Activated CD8-positive, alpha-beta memory T cell treated with anti-CD3 and anti-CD28 coated beads, Interleukin-2, amount 50 U/mL, for 24 hours (primary cell): Measurements from ENCODE around the gene ZC2HC1B.
A peak's percentile ranks its signal among the peaks of the same experiment; 100 is the strongest.
"Not testable (repeated sequence)": the region's sequence is repeated elsewhere in the genome, so short reads cannot be mapped to it uniquely, and the experiment has no call there.

Experiments
- DNase-seq: peaks from one replicate; pipeline ENCODE4 v3.0.0-alpha.2; 2020; ENCODE audit errors: extremely low read depth

The ZC2HC1B gene

GRCh38 chr6:143864234-143864633 lies at the start of gene ZC2HC1B:
Gene ZC2HC1B, plus strand, starts transcription at chr6:143864474. Its CDS starts 66 bp downstream, at chr6:143864540.
- DNase-seq, result no peak

- DNase-seq, result no peak
Measured at GRCh38 chr6:143817621-143818020, 46.7 kb upstream of the ZC2HC1B start.

GRCh38 chr6:143821359-143821758 lies 42.9 kb upstream of the ZC2HC1B start:
- no peak for DNase-seq

- DNase-seq, result no peak
Measured at GRCh38 chr6:143822584-143823024, 41.7 kb upstream of the ZC2HC1B start.

GRCh38 chr6:143823548-143823947 lies 40.7 kb upstream of the ZC2HC1B start:
- DNase-seq, result no peak

- DNase-seq, result no peak
Measured at GRCh38 chr6:143828572-143828971, 35.7 kb upstream of the ZC2HC1B start.

- DNase-seq, result no peak
Measured at GRCh38 chr6:143836150-143836549, 28.1 kb upstream of the ZC2HC1B start.

- DNase-seq, result no peak
Measured at GRCh38 chr6:143838395-143838794, 25.9 kb upstream of the ZC2HC1B start.

GRCh38 chr6:143839196-143839595 lies 25.1 kb upstream of the ZC2HC1B start:
- no peak for DNase-seq

GRCh38 chr6:143840595-143841265 lies 23.5 kb upstream of the ZC2HC1B start:
- DNase-seq, result no peak

GRCh38 chr6:143842461-143842901 lies 21.8 kb upstream of the ZC2HC1B start:
- no peak for DNase-seq

GRCh38 chr6:143842902-143843676 lies 21.2 kb upstream of the ZC2HC1B start, which contains the start of gene LTV1:
Gene LTV1, plus strand, starts transcription at chr6:143843338. Its CDS starts 140 bp downstream, at chr6:143843478.
- DNase-seq, result peak; percentile 83

GRCh38 chr6:143843677-143843999 lies 20.6 kb upstream of the ZC2HC1B start:
- DNase-seq, result no peak

GRCh38 chr6:143844006-143844405 lies 20.3 kb upstream of the ZC2HC1B start:
- DNase-seq, result no peak

GRCh38 chr6:143845033-143845432 lies 19.2 kb upstream of the ZC2HC1B start:
- no peak for DNase-seq

- DNase-seq, result not testable (repeated sequence)
Measured at GRCh38 chr6:143851706-143852105, 12.6 kb upstream of the ZC2HC1B start.

- DNase-seq, result not testable (repeated sequence)
Measured at GRCh38 chr6:143855057-143855456, 9.2 kb upstream of the ZC2HC1B start.

- not testable (repeated sequence) for DNase-seq
Measured at GRCh38 chr6:143856762-143857161, 7.5 kb upstream of the ZC2HC1B start.

- DNase-seq, result no peak
Measured at GRCh38 chr6:143857651-143858050, 6.6 kb upstream of the ZC2HC1B start.

- no peak for DNase-seq
Measured at GRCh38 chr6:143859891-143860660, 4.2 kb upstream of the ZC2HC1B start.

GRCh38 chr6:143863771-143864170 lies 503 bp upstream of the ZC2HC1B start:
- no peak for DNase-seq

- DNase-seq, result no peak
Measured at GRCh38 chr6:143867236-143867635, 3.0 kb downstream of the ZC2HC1B start.
